ENCODE measurements around the gene TTC39C. TPM values are rescaled to one million over a fixed set of nuclear protein-coding genes. Genes with fewer than 3 reads are reported as not detected.

Gene TTC39C
- total RNA-seq, 2 experiments from 2014 or later = 82.6 to 91.8 TPM

GRCh38 chr18:23992089-23992940 is 22.2 kb upstream of the TTC39C start:
- H3K4me1 Mint-ChIP-seq (ENCODE audit: low read depth) = peaks cover 81% of the 10 kb centered on the region
- Histone ChIP-seq H3K36me3 (ENCODE audit: insufficient read depth, low read length) (no peaks in the 10 kb centered on the region), H3K27me3 (ENCODE audit: control insufficient read depth in 1 of 2, insufficient read depth in 2 of 2, low read length in 2 of 2) (no peaks in the 10 kb centered on the region), H3K9me3 (ENCODE audit: control insufficient read depth in 1 of 2, insufficient read depth in 1 of 2, low read length in 2 of 2) (no peaks in the 10 kb centered on the region), H3K4me1 (ENCODE audit: insufficient read depth, low read length) (peaks cover 44% of the 10 kb centered on the region), H3K27ac (ENCODE audit: low read depth in 1 of 2, low read length in 2 of 2) (peak overlapping the region; percentile 59 to 82), H3K4me3 (ENCODE audit: low read length) (peak overlapping the region; percentile 50)
- TF ChIP-seq CTCF (IDR thresholded peaks at IDR 0.05) = no peak
- no peaks in the 10 kb centered on the region for H3K36me3 Mint-ChIP-seq (ENCODE audit: low read depth)
- ATAC-seq (ENCODE audit: poor library complexity) = peak; percentile 90
- H3K27ac Mint-ChIP-seq = peak overlapping the region; percentile 95
- CTCF ChIA-PET = interaction anchor here (1.1 to 1.4 kb wide), 2 partner anchors 19 to 84 kb away, joined by 3 to 6 read pairs; no protein-coding TSS in a partner anchor
- POLR2A ChIA-PET = interaction anchor here (1.0 to 3.5 kb wide), 13 partner anchors 9 to 70 kb away, joined by 3 to 33 read pairs (median 6); partner anchors contain the start of gene TTC39C
- DNase-seq = peak in 13 of 14 experiments; percentile 39 to 90 (median 56)
- H3K9me3 Mint-ChIP-seq = peaks cover 2% of the 10 kb centered on the region
- peak overlapping the region; percentile 73 for H3K4me3 Mint-ChIP-seq
- H3K27me3 Mint-ChIP-seq = no peaks in the 10 kb centered on the region
- intact Hi-C loops (cut with DNase I, micrococcal nuclease) = loop anchor here in 1 of 2 experiments (1.0 kb wide), 2 partner anchors 19 to 20 kb away; no protein-coding TSS in a partner anchor

GRCh38 chr18:23992941-23993280 is 21.6 kb upstream of the TTC39C start:
- H3K4me1 Mint-ChIP-seq (ENCODE audit: low read depth) = peaks cover 76% of the 10 kb centered on the region
- DNase-seq (no peak), ATAC-seq (ENCODE audit: poor library complexity) (peak; percentile 59)
- intact Hi-C loops (cut with DNase I, micrococcal nuclease) = loop anchor here in 1 of 2 experiments (1.0 kb wide), 2 partner anchors 18 to 21 kb away; no protein-coding TSS in a partner anchor
- H3K27ac Mint-ChIP-seq = peak overlapping the region; percentile 95
- no peaks in the 10 kb centered on the region for H3K27me3 ChIP-seq (ENCODE audit: control insufficient read depth in 1 of 2, insufficient read depth in 2 of 2, low read length in 2 of 2)
- ChIA-PET CTCF (interaction anchor here (1.1 kb wide), 1 partner anchor 83 kb away, joined by 6 read pairs; no protein-coding TSS in a partner anchor), POLR2A (interaction anchor here (1.0 to 3.5 kb wide), 13 partner anchors 8 to 69 kb away, joined by 3 to 33 read pairs (median 6); partner anchors contain the start of gene TTC39C)
- no peak for TF ChIP-seq CTCF (IDR thresholded peaks at IDR 0.05)
- peak overlapping the region; percentile 59 to 82 for H3K27ac ChIP-seq (ENCODE audit: low read depth in 1 of 2, low read length in 2 of 2)
- H3K36me3 Mint-ChIP-seq (ENCODE audit: low read depth) = no peaks in the 10 kb centered on the region
- no peaks in the 10 kb centered on the region for H3K36me3 ChIP-seq (ENCODE audit: insufficient read depth, low read length)
- peaks cover 2% of the 10 kb centered on the region for H3K9me3 Mint-ChIP-seq
- peak overlapping the region; percentile 73 for H3K4me3 Mint-ChIP-seq
- H3K4me1 ChIP-seq (ENCODE audit: insufficient read depth, low read length) = peaks cover 45% of the 10 kb centered on the region
- H3K9me3 ChIP-seq (ENCODE audit: control insufficient read depth in 1 of 2, insufficient read depth in 1 of 2, low read length in 2 of 2) = no peaks in the 10 kb centered on the region
- H3K27me3 Mint-ChIP-seq = no peaks in the 10 kb centered on the region
- peak overlapping the region; percentile 50 for H3K4me3 ChIP-seq (ENCODE audit: low read length)

- H3K4me1 ChIP-seq (ENCODE audit: insufficient read depth, low read length) = peaks cover 58% of the 10 kb centered on the region
- H3K27me3 ChIP-seq (ENCODE audit: control insufficient read depth in 1 of 2, insufficient read depth in 2 of 2, low read length in 2 of 2) = no peaks in the 10 kb centered on the region
- DNase-seq (peak in 9 of 14 experiments; percentile 20 to 66 (median 42)), ATAC-seq (ENCODE audit: poor library complexity) (peak; percentile 18)
- CTCF ChIA-PET = no interaction called here
- H3K36me3 ChIP-seq (ENCODE audit: insufficient read depth, low read length) = no peaks in the 10 kb centered on the region
- intact Hi-C loops (cut with DNase I, micrococcal nuclease) = no loop called here
- no peaks in the 10 kb centered on the region for H3K9me3 Mint-ChIP-seq
- no peaks in the 10 kb centered on the region for H3K27me3 Mint-ChIP-seq
- no peaks in the 10 kb centered on the region for H3K9me3 ChIP-seq (ENCODE audit: control insufficient read depth in 1 of 2, insufficient read depth in 1 of 2, low read length in 2 of 2)
- peak overlapping the region; percentile 78 for H3K4me3 Mint-ChIP-seq
- H3K36me3 Mint-ChIP-seq (ENCODE audit: low read depth) = no peaks in the 10 kb centered on the region
- peak overlapping the region; percentile 50 for H3K4me3 ChIP-seq (ENCODE audit: low read length)
- H3K4me1 Mint-ChIP-seq (ENCODE audit: low read depth) = peaks cover 75% of the 10 kb centered on the region
- H3K27ac Mint-ChIP-seq = peak overlapping the region; percentile 95
- POLR2A ChIA-PET = interaction anchor here (0.6 to 3.3 kb wide), 5 partner anchors 11 to 122 kb away, joined by 3 to 33 read pairs (median 7); partner anchors contain the start of gene TTC39C
- peak overlapping the region; percentile 32 to 82 for H3K27ac ChIP-seq (ENCODE audit: low read depth in 1 of 2, low read length in 2 of 2)
- no peak for TF ChIP-seq CTCF (IDR thresholded peaks at IDR 0.05)
Measured at GRCh38 chr18:23994361-23994902, 20.1 kb upstream of the TTC39C start.
